ENCODE measurements around the gene RB1. TPM values are rescaled to one million over a fixed set of nuclear protein-coding genes. Genes with fewer than 3 reads are reported as not detected.

The RB1 gene
- total RNA-seq, 1 donor from 2014 or later = 23.8 TPM

- peaks cover 41% of the 10 kb centered on the region for H3K4me1 ChIP-seq
- TF ChIP-seq, protein P1, sequence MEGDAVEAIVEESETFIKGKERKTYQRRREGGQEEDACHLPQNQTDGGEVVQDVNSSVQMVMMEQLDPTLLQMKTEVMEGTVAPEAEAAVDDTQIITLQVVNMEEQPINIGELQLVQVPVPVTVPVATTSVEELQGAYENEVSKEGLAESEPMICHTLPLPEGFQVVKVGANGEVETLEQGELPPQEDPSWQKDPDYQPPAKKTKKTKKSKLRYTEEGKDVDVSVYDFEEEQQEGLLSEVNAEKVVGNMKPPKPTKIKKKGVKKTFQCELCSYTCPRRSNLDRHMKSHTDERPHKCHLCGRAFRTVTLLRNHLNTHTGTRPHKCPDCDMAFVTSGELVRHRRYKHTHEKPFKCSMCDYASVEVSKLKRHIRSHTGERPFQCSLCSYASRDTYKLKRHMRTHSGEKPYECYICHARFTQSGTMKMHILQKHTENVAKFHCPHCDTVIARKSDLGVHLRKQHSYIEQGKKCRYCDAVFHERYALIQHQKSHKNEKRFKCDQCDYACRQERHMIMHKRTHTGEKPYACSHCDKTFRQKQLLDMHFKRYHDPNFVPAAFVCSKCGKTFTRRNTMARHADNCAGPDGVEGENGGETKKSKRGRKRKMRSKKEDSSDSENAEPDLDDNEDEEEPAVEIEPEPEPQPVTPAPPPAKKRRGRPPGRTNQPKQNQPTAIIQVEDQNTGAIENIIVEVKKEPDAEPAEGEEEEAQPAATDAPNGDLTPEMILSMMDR (IDR thresholded peaks at IDR 0.05; ENCODE audit: borderline replicate concordance) = no peak
These were observed 125.5 kb downstream of the RB1 start for GRCh38 chr13:48429036-48429435.

DNA sequence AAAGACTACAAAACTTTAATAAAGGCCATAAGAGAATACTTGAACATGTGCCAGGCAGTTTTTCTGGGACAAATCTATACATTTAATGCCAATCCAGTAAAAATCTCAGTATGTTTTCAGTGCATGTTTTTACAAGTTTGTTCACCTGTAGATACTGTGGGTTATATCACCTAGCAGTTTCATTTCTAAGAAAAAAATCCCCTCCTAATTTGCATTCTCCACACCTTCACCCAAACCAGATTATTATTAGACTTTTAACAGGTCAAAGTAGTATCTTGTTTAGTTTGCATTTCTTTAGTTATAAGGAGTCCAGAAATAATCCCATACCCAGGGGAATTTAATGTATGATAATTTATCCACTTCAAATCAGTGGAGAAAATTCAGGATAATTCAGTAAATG lies 126.3 kb downstream of the RB1 start:
- TF ChIP-seq, protein P1 (IDR thresholded peaks at IDR 0.05; ENCODE audit: borderline replicate concordance) = no peak
- Histone ChIP-seq H3K27me3 (ENCODE audit: low read depth) (no peaks in the 10 kb centered on the region), H3K36me3 (peaks cover 4% of the 10 kb centered on the region), H3K4me1 (peaks cover 41% of the 10 kb centered on the region), H3K27ac (replicated peaks) (no peak overlapping the region), H3K9me3 (replicated peaks) (no peaks in the 10 kb centered on the region), H3K4me3 (no peak overlapping the region)
- DNase-seq = no peak
- intact Hi-C loops (cut with micrococcal nuclease) = no loop called here

More at GRCh38 chr13:48429036-48429435, 125.5 kb downstream of the RB1 start:
- Histone ChIP-seq H3K4me3 (no peak overlapping the region), H3K9me3 (replicated peaks) (no peaks in the 10 kb centered on the region), H3K36me3 (peaks cover 4% of the 10 kb centered on the region), H3K27ac (replicated peaks) (no peak overlapping the region), H3K27me3 (ENCODE audit: low read depth) (no peaks in the 10 kb centered on the region)
- DNase-seq = no peak
- intact Hi-C loops (cut with micrococcal nuclease) = no loop called here

GRCh38 chr13:48431431-48431830 lies 127.9 kb downstream of the RB1 start:
- H3K4me3 ChIP-seq = no peak overlapping the region
- H3K4me1 ChIP-seq = peaks cover 50% of the 10 kb centered on the region
- TF ChIP-seq, protein P1 (IDR thresholded peaks at IDR 0.05; ENCODE audit: borderline replicate concordance) = no peak
- no peaks in the 10 kb centered on the region for H3K27me3 ChIP-seq (ENCODE audit: low read depth)
- intact Hi-C loops (cut with micrococcal nuclease) = no loop called here
- peaks cover 4% of the 10 kb centered on the region for H3K36me3 ChIP-seq
- peak overlapping the region; percentile 63 for H3K27ac ChIP-seq (replicated peaks)
- H3K9me3 ChIP-seq (replicated peaks) = no peaks in the 10 kb centered on the region
- DNase-seq = no peak

DNA sequence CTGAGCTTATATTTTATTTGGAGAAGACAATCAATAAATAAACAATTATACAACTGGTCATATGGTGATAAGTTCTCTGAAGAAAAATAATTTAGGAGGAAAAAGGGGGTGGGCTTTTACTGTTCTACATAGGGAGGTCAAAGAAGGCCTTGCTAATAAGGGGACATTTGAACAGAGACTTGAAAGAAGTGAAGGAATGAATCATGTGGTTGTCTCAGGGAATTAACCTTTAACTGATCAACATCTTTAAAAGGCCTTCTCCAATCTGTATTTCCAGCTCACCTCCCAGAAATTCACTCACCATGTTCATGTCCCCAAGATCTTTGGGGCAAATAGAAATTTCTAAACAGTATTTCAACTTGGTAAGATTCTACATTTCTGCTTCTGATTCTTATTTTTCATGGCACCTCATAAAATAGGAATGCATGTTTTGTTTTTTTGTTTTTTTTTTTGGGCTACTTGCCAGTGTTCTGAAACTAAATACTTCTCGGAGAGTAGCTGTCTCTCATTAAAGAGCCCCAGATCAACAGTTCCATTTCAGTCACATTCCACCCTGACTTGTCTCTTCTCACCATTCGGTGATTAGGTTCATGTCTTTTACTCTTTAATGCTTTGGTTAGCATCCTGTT lies 128.6 kb downstream of the RB1 start:
- TF ChIP-seq, protein P1 (IDR thresholded peaks at IDR 0.05; ENCODE audit: borderline replicate concordance) = no peak
- Histone ChIP-seq H3K36me3 (no peaks in the 10 kb centered on the region), H3K27ac (replicated peaks) (peak overlapping the region; percentile 63), H3K4me1 (peaks cover 56% of the 10 kb centered on the region), H3K9me3 (replicated peaks) (no peaks in the 10 kb centered on the region), H3K4me3 (no peak overlapping the region), H3K27me3 (ENCODE audit: low read depth) (no peaks in the 10 kb centered on the region)
- intact Hi-C loops (cut with micrococcal nuclease) = no loop called here
- no peak for DNase-seq

DNA sequence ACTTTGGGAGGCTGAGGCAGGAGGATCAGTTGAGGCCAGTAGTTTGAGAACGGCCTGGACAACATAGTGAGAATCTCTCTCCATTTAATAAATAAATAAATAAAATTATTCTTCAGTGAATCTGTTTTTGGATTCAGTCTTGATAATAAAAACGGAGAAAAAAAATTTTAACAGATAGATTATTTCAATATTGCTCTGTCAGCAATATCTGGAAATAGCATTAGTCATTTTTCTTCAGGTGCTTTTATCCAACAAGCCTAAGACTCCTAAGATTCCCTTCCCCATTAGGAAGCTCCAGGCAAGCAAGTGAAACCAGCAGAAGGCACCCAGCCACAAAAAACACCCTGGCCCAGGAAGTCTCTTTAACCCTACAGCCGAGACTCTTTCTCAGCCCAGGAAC lies 130.6 kb downstream of the RB1 start:
- H3K27ac ChIP-seq (replicated peaks) = no peak overlapping the region
- intact Hi-C loops (cut with micrococcal nuclease) = no loop called here

More for the DNA sequence above, 130.6 kb downstream of the RB1 start:
- H3K4me1 ChIP-seq = peaks cover 64% of the 10 kb centered on the region
- DNase-seq = no peak
- no peaks in the 10 kb centered on the region for H3K27me3 ChIP-seq (ENCODE audit: low read depth)
- no peak overlapping the region for H3K4me3 ChIP-seq
- TF ChIP-seq, protein P1 (IDR thresholded peaks at IDR 0.05; ENCODE audit: borderline replicate concordance) = no peak
- no peaks in the 10 kb centered on the region for H3K9me3 ChIP-seq (replicated peaks)
- H3K36me3 ChIP-seq = no peaks in the 10 kb centered on the region

Data from left ventricle myocardium inferior (tissue), 1 donor.